Measurements from ENCODE around the gene ZNF775. TPM values are rescaled to one million over a fixed set of nuclear protein-coding genes. Genes with fewer than 3 reads are reported as not detected.
A peak's percentile ranks its signal among the peaks of the same experiment; 100 is the strongest.

Gene ZNF775
- total RNA-seq, 1 donor from 2014 or later = 0.88 TPM

DNA sequence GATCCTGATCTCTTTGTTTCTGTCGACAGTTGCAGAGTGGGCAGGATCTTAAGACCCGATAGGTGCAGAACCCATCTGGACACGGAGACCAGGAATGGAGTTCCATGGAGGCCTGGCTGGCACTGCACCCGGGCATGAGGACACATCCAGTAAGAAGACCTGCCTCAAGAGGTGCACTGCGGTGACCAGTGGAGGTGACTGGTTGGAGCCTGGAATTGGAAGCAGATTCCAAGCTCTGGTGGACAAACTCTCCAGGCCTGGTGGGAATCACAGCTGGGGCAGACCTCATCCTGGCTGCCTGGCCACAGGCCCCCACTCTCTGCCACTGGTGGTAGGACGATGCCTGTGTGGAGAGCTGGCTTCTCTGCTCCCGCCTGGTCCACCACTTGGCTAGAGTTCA lies 31.0 kb downstream of the ZNF775 start:
- ATAC-seq (no peak), DNase-seq (ENCODE audit: low spot score) (no peak)

DNA sequence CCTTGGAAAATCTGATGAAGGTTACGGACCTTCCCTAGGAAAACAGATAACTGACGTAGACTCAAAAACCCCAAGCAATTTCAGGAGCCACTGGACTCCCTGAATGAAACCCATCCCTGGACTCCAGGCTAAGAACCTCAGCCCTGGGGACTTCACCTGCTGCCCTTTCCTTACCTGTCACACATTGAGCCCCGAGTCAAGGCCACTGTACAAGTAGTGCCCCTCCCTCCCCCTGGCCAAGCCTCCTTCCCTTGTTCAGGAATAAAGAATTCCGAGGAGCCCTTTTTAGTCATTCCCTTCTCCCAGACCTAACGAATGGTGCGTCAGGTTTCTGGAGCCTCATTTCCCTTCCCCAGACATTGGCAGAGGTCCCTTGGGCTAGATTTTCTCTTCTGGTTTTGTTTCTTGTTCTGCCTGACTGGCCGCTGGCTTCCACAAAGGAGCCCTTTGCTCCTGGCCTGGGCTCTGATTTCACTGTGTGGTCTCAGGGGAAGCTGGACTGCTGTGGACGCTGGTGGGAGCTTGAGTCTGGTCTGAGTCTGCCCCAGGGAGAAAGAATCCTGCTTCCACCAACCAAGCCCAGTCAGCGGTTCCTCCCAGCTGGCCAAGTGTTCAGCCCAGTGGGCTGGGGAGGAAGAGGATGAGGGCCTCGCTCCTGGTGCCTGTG lies 31.7 kb downstream of the ZNF775 start:
- DNase-seq (ENCODE audit: low spot score) = no peak

DNA sequence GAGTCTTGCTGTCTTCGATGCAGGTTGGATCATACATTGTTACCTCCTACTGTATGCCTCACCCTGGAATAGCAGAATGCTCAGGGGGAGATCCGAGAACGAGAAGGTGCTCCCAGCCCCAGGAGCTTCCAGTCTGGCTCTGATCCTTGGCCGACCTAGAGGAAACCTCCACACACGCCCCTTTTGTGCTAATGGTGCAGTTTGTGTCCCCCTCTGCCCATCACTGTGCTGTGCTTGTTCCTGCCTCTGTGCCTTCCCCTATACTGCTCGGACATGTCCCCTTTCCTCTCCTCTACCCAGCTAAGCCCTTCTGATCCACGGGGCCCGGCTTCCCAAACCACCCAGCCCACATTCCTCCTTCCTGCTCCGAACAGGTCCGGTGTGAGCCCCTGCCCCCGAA lies 32.5 kb downstream of the ZNF775 start:
- ATAC-seq = no peak
- DNase-seq (ENCODE audit: low spot score) = no peak

More for the DNA sequence above, 31.7 kb downstream of the ZNF775 start:
- no peak for ATAC-seq

DNA sequence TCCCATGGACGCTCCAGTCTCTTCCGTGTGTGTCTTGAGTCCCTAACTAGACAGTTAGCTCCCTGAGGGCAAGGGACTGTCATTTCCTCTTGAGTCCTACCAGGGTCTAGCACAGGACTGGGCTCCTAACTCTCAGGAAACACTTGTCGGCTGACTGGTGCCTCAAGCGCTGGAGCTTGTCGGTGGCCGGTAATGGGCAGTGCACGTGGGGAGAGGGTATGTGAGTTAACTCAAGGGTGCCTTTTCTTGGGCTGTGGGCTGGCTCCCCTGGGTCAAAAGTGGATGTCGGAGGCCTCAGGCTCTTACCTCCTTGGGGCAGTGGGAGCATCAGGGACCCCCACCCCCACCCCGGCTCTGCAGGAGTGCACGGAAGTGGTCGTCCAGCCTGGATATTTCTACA lies 32.9 kb downstream of the ZNF775 start:
- DNase-seq (ENCODE audit: low spot score) = no peak
- no peak for ATAC-seq

DNA sequence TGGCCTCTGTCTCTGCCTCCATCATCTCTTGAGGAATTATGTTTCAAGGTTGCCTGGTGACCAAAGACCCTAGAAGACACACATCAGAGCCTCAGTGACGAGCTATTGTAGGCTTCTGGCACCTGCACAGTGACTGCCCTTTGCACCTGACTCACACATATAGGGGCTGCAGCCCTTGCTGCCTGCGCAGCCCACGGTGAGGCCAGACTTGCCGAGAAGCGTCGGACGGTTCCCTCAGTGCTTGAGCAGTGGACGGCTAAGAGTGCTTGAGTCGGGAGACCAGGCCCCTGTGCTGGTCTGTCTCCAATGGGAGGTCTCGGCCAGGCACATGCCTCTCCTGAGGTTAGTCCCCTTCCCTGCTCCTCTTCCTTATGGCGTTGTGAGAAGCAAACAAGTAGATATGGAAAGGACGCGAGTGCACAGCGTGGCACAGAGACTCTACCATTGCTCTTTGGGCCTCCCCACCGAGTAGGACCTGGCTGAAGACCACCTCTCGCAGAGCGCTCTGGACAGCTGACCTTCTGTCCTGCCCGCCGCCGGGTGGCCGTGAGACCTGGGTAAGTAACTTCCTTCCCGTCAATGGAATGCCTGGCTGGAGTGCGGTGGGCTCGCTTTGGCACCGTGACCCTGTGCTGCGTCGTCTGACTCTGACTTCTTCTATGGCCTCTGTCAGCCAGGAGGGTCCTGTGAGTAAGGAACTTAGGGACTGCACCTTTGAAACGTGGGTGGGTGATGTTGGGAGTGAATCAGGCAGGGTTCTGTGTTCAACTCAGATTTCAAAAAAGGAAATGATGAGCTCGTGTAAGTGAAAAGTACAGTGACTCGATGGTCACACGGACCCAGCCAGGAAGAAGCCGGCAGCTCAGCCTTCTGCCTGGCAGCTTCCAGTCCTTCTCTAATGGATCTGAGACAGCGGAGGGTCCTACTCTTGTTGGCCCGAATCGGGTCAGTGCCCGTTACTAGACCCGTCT lies 33.7 kb downstream of the ZNF775 start:
- no peak for ATAC-seq
- no peak for DNase-seq (ENCODE audit: low spot score)

DNA sequence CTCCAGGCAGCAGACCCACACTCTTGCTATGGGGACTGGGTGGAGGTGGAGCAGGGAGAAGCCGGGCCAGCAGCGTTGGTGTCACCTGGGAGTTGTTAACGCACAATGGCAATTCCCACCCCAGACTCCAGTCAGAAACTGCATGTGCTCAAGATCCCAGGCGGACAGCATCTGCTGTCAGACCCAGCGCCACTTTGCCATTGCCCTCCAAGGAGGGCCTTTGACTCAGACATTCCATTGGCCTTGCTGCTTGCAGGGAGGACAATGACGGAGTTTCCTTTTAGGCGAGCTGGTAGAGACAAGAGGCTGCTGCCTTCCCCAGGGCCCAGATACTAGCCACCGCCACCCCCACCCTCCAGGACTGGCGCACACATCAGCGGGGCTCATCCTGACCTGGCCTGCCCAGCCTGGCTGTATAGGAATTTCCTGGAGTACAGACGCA lies 34.5 kb downstream of the ZNF775 start:
- DNase-seq (ENCODE audit: low spot score) (no peak), ATAC-seq (no peak)

DNA sequence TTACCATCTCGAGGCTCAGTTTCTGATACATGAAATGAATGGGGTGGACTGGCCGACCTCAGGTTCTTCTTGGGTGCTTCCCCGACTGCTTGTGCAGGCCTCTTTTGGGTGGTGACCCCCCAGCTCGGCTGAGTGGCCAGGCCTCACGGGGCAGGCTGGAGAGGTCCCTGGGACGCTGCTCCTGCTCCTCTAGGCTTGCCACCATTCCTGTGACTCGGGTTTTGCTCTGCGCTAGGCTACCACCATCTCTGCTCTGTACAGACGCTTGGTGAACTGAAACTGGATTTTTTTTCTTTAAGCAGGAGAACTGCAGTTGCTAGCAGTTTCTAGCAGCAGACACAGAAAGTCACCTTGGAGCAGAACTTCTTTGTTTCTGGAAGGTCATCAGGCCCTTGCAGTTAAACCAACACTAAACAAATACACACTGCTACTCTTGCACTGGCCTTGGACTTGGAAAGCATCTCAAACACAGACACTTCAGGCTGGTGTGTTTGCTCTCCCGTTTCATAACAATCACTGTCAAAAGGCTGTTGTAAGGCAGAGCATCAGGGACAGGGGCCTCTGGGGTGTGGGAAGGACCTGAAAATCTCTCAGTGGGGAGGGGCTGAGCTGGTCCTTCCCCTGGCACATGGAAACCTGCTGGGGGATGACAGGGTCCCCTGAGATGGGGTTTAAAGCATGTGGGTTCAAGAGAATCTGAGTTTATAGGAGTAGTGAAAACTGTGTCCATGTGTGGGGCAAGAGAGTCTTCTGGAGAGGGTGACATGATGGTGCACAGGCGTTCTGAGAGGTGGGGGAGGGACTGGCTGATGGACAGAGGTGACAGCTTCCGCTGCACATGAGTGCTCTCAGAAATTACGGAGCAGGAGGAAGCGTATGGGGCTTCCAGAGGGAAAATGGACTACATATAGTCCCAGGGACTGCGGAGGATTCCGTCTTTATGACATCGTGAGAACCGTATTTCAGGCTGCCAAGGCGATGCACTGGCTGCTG lies 36.3 kb downstream of the ZNF775 start:
- DNase-seq (ENCODE audit: low spot score) = no peak
- ATAC-seq = peak; percentile 85

DNA sequence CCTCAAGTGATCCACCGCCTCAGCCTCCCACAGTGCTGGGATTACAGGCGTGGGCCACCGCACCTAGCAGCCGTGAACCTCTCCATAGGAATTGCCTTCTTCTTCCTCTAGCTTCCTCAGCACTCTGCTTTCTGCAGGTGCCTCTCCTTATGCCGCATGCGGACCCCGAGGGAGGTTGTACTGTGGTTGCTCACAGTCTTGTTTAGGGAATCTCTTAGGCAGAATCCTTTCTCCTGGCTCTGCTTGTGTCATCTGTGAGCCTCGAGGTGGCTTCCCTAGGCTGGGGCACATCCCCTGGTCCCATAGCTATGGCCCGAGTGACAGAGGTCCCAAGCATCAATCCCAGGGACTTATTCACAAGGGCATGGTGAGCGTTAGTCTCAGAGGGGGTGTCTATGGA lies 38.1 kb downstream of the ZNF775 start:
- DNase-seq (ENCODE audit: low spot score) = no peak
- ATAC-seq = no peak

DNA sequence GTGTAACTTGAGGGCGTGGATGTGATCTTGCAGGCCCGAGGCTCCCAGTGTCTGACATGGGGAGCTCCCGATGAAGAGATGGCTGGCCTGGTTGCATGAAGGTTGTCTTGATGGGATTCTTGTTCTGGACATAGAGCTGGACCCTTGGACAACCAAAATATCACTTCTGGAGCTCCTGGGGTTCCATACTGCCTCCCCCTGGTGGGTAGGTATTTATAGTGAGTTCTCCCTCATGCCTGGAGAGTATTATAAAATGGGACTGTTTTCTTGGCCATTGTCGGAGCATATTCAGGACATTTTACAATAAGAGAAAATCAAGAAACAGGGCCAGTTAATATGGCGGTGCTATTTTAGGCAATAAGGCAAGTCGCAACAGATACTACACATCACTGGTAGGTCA lies 38.7 kb downstream of the ZNF775 start:
- ATAC-seq (no peak), DNase-seq (ENCODE audit: low spot score) (no peak)

DNA sequence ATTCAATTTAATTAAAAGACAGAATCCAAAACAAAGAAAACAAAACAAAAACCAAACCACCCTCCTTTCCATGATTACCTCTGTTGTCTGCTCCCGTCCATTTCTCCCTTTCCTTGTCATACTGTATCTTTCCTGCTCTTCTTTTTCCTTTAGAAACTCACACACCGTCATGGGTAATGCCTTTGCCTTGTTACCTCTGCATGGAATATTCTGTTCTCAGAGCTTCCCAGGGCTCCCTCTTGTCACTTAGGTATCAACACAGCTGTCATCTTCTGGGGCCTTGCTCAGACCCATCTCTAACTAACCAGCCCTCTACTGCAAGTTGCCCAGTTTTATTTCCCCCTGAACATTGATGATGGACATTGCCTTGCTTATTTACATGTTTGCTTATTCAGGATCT lies 41.1 kb downstream of the ZNF775 start:
- DNase-seq (ENCODE audit: low spot score) (no peak), ATAC-seq (no peak)

DNA sequence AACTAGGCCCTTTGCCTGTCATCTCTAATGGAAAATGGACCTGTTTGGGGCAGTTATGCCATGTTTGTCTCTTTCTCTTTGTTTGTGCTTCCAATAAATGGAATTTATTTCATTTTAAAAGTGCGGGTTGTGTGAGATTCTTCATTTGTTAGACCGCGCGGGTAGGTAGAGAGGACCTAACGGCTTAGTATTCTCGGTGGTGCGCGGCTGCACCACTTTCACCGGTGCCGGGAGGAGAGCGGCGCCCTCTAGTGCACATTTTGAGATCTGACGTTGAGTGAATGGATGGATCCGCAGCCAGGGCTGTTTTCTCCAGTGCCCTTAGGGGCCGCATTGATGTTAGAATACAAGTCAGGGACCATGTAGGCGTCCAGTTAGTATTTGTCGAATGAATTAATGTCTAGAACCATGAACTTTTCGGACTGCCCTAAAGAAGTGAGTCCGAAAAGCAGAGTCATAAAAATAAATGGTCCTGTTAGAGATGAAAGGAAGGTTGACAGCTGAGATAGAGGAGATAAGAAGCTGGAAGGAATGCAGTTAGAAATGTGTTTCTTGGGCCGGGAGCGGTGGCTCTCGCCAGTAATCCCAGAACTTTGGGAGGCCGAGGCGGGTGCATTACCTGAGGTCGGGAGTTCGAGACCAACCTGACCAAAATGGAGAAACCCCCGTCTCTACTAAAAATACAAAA lies 42.0 kb downstream of the ZNF775 start:
- DNase-seq (ENCODE audit: low spot score) (peak; percentile 86), ATAC-seq (peak; percentile 100)

DNA sequence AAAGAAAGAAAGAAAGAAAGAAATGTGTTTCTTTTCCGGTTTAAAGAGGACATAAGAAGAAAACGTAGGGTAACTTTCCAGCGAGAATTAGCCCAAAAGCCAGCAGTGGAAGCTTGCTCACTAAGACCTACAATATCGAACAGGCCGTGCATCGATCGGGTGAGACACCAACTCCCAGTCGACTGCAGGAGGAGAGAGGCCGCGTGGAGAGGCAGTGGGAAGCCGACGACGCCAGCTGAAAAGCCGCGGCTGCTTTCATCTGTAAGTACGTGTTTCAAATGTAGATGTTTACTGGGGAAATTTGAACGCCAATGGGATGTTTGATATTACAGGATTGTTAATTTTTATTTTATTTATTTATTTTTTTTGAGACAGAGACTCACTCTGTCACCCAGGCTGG lies 42.7 kb downstream of the ZNF775 start:
- DNase-seq (ENCODE audit: low spot score) = peak; percentile 41
- ATAC-seq = no peak

DNA sequence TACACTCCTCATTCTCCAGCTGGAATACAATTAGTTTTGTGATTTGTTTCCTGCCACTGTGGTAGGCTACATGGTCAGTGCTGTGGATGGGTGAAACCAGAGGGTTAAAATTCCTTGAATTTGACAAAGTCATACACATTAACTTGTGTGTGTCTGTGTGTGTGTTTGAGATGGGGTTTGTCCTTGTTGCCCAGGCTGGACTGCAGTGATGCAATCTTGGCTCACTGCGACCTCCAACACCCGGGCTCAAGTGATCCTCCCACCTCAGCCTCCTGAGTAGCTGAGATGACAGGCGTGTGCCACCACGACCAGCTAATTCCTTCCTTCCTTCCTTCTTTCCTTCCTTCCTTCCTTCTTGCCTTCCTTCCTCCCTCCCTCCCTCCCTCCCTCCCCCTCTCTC lies 46.5 kb downstream of the ZNF775 start:
- ATAC-seq = no peak
- DNase-seq (ENCODE audit: low spot score) = no peak

DNA sequence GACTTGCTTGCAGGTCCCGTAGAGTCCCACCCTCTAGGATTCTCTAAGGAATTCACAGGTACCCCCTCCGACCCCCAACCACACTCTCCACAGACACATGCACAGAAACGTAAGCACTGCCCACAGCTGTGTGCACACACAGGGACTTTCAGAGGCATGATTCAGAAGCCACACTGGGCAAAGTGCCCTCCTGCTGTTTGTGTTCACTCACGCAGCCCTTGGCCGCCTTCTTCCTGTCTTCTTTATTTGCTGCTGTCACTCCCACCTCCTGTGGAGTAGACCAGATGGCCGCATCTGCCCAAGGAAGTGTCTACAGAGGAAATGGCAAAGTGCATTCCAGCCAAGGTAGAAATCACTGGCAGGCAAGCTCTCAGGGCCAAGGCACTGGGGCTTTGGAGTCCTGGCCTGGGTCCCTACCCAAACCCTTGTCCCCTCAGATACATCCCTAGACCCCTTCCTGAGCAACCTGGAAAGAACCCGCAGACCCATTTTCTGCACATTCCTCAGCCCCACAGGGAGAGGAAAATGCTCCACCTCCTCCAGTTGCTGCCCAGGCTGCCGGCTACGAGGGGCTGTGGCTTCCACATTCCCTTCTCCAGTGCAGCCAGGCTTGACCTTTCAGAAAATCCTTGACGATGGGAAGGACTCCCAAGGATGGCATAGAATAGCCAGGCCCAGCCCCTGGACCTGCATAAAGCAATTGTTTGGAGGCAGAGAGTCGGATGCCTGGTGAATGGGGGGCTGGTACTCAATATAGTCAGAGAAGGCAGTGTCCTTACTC lies 49.7 kb downstream of the ZNF775 start:
- ATAC-seq (peak; percentile 68), DNase-seq (ENCODE audit: low spot score) (no peak)

DNA sequence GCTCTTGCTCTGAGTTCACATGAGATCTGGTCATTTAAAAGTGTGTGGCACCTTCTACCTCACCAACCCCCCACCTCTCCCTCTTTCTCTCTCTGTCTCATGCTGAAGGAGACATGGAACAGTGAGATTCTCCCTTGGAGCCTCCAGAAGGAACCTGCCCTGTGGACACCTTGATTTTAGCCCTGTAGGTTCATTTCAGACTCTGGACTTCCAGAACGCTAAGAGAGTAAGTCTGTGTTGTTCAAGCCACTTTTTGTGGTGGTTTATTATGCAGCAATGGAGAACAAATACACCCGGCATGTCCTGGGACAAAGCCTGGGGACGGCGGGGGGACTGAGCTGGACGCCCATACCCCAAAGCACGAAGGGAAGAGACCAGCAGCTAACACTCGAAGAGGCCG lies 50.6 kb downstream of the ZNF775 start:
- no peak for DNase-seq (ENCODE audit: low spot score)
- no peak for ATAC-seq

DNA sequence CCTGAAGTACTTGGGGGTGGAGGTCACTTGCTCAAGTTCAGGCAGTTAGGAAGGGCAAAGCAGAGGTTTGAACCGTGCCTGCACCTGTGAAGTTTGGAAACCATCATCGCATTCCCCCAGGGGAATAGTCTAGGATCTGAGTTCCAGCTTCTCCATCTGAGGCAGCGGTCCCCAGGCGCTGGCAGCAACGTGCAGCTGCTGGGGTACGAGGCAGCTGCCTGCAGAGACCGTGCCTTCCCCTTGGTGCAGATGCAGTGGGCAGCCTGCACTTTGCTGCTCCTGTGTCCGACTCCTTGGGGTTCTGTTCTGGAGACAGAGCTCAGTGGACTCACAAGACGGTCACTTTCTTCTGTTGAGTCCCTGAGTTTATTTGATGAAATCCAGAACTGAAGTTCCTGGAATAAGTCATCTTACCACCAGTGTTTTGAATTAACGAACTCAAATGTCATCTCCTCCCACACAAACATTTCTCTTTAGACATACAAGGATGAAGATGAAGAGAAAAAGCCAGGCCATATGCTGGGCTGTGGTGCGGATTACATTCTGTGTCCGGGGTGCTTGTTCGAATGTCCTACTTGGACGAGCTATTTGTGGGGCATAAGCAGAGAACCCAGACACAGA lies 51.4 kb downstream of the ZNF775 start:
- DNase-seq (ENCODE audit: low spot score) = no peak

DNA sequence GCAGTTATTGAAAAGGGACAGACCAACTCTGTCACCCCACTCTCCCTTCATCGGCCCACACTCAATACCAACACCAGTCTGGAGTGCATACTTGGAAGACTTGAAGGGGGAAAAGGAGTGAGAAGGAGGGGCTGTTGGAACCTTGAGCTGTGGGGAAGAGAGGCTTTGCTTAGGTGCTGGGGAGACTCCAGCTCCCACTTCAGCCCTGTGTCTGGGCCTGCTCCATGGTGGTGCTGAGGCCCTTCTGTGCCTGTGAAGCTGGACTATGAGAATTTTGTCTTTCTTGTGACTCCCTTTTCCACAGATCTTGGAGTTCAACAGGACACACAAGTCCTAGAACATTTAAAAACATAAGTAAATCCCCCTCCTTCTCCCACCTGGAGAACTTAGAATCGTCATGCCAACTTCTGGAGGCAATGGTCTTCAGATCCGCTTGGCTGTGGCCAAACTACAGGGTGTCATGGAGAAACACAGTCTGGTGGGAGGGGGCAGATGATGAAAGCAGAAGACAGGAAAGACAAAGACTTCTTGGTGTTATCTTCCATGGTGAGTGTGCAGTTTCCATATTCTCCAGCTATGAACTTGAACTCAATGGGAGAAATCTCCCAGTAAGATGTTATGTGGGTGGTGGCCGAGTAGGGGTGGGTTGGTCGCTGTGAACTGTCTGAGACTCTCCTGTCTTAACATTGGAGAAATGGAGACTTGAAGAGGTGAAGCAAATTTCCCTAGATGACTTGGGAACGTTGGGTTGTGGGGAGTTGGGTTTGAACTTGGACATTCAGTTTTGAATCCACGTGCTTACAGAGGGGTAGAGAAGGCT lies 52.9 kb downstream of the ZNF775 start:
- no peak for ATAC-seq
- no peak for DNase-seq (ENCODE audit: low spot score)

More for the DNA sequence above, 51.4 kb downstream of the ZNF775 start:
- ATAC-seq = no peak
